OCI-LY7 (cell line): Measurements from ENCODE around the gene DGUOK.

ENCODE experiments used
- EZH2phosphoT487 ChIP-seq: fragments of 200-600 bp; sonication (generic); IDR thresholded peaks from 2 replicates; pipeline ENCODE4 v1.6.1; 2018; ENCODE audit warnings: low read depth, borderline replicate concordance, mild to moderate bottlenecking, mixed run types, antibody characterized with exemption, low read length, moderate library complexity, mixed read lengths
- TF ChIP-seq, protein P1 (sequence below): fragments of 200-600 bp; sonication (generic); conservative IDR thresholded peaks from 2 replicates; pipeline ENCODE4 v1.5.1; 2014; ENCODE audit warnings: mild to moderate bottlenecking, antibody characterized with exemption, low read length, moderate library complexity, mixed read lengths

- TF ChIP-seq, protein P1, sequence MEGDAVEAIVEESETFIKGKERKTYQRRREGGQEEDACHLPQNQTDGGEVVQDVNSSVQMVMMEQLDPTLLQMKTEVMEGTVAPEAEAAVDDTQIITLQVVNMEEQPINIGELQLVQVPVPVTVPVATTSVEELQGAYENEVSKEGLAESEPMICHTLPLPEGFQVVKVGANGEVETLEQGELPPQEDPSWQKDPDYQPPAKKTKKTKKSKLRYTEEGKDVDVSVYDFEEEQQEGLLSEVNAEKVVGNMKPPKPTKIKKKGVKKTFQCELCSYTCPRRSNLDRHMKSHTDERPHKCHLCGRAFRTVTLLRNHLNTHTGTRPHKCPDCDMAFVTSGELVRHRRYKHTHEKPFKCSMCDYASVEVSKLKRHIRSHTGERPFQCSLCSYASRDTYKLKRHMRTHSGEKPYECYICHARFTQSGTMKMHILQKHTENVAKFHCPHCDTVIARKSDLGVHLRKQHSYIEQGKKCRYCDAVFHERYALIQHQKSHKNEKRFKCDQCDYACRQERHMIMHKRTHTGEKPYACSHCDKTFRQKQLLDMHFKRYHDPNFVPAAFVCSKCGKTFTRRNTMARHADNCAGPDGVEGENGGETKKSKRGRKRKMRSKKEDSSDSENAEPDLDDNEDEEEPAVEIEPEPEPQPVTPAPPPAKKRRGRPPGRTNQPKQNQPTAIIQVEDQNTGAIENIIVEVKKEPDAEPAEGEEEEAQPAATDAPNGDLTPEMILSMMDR: no peak
- no peak for TF ChIP-seq EZH2phosphoT487
Observed at GRCh38 chr2:74006459-74006858, 79.8 kb downstream of the DGUOK start.
